Lower lobe of right lung (tissue), 2 donors: ENCODE measurements around the gene STAM. TPM values are rescaled to one million over a fixed set of nuclear protein-coding genes. Genes with fewer than 3 reads are reported as not detected.

ENCODE experiments used
- ATAC-seq, 2 donors: fragments of 200-7000 bp; cut with Tn5 transposase; one replicate each; pipeline ENCODE4 v1.9.1; 2020 to 2022; ENCODE audit warnings: mild to moderate bottlenecking in 2 of 2, moderate library complexity in 2 of 2
- DNase-seq: peaks from one replicate; pipeline ENCODE4 v3.0.0-alpha.2; 2020
- H3K27ac ChIP-seq: fragments of 200-600 bp; one replicate; pipeline ENCODE4 v1.8.0; 2022
- H3K27me3 ChIP-seq: fragments of 200-600 bp; one replicate; pipeline ENCODE4 v1.8.0; 2022; ENCODE audit warnings: low read depth
- H3K36me3 ChIP-seq: fragments of 200-600 bp; one replicate; pipeline ENCODE4 v1.8.0; 2022; ENCODE audit warnings: mild to moderate bottlenecking
- H3K4me1 ChIP-seq: fragments of 200-600 bp; one replicate; pipeline ENCODE4 v1.8.0; 2022
- H3K4me3 ChIP-seq: fragments of 200-600 bp; one replicate; pipeline ENCODE4 v1.8.0; 2022; ENCODE audit warnings: mild to moderate bottlenecking
- H3K9me3 ChIP-seq: fragments of 200-600 bp; one replicate; pipeline ENCODE4 v1.8.0; 2022
- intact Hi-C: fragments of 100-400 bp; cut with DNase I; formaldehyde crosslinking; loops from one replicate; pipeline ENCODE4 v1.11.0; 2022
- total RNA-seq: library from RNA; stranded (reverse); fragmentation: NEBNext Ultra II Directional; extraction: Animal tissue kit (Norgen Biotek cat#: 25700); gene quantifications from one replicate; pipeline ENCODE4 v1.2.1, GENCODE V29; 2021
- TF ChIP-seq, protein P1 (sequence below): fragments of 200-600 bp; IDR thresholded peaks from one replicate; pipeline ENCODE4 v1.8.0; 2022; ENCODE audit warnings: antibody characterized with exemption, mild to moderate bottlenecking
- donor health status: DM: no; HTN: yes; CAD: no; lungs with severe emphysema.

The STAM gene
- total RNA-seq, 1 donor from 2014 or later = 30.3 TPM

DNA sequence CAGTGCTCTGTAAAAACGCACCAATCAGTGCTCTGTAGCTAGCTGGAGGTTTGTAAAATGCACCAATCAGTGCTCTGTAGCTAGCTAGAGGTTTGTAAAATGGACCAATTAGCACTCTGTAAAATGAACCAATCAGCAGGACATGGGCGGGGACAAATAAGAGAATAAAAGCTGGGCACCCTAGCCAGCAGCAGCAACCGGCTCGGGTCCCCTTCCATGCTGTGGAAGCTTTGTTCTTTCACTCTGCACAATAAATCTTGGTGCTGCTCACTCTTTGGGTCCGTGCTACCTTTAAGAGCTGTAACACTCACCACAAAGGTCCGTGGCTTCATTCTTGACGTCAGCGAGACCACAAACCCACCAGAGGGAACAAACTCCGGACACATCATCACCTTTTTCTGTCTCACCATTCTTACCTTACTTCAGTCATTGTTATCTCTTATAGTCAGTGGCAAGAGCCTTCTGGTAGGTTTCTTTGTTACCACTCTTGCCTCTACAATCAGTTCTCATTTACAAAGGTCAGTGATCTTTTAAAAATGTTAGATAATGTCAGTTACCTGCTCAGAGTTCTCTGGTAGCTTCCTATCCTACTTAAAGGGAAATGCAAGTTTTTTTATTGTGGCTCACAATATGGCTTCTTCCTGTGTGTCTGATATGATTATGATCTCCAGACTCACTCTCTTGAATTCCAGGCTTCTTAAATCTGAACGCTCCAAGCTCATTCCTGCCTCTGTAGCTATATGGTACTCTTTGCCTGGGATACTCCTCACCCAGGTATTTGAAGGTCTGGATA lies 4.5 kb downstream of the STAM start:
- Histone ChIP-seq H3K27me3 (no peaks in the 10 kb centered on the region), H3K27ac (peak overlapping the region; percentile 98), H3K36me3 (no peaks in the 10 kb centered on the region), H3K4me3 (no peak overlapping the region), H3K4me1 (peaks cover 64% of the 10 kb centered on the region), H3K9me3 (no peaks in the 10 kb centered on the region)
- ATAC-seq (no peak), DNase-seq (no peak)
- TF ChIP-seq, protein P1, sequence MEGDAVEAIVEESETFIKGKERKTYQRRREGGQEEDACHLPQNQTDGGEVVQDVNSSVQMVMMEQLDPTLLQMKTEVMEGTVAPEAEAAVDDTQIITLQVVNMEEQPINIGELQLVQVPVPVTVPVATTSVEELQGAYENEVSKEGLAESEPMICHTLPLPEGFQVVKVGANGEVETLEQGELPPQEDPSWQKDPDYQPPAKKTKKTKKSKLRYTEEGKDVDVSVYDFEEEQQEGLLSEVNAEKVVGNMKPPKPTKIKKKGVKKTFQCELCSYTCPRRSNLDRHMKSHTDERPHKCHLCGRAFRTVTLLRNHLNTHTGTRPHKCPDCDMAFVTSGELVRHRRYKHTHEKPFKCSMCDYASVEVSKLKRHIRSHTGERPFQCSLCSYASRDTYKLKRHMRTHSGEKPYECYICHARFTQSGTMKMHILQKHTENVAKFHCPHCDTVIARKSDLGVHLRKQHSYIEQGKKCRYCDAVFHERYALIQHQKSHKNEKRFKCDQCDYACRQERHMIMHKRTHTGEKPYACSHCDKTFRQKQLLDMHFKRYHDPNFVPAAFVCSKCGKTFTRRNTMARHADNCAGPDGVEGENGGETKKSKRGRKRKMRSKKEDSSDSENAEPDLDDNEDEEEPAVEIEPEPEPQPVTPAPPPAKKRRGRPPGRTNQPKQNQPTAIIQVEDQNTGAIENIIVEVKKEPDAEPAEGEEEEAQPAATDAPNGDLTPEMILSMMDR = no peak
- intact Hi-C loops = no loop called here

DNA sequence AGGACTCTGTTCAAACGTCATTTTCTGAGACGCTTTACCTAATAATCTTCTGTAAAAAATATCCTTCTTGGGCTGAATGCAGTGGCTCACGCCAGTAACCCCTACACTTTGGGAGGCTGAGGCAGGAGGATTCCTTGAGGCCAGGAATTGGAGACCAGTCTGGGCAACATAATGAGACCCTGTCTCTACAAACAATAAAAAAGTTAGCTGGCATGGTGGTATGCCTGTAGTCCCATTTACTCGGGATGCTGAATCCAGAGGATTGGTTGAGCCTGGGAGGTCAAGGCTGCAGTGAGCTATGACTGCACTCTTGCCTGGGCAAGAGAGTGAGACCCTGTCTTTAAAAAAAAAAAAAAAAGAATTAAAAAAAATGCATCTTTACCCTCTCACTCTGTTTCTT lies 5.1 kb downstream of the STAM start:
- no peak for DNase-seq
- intact Hi-C loops = no loop called here
- Histone ChIP-seq H3K27ac (no peak overlapping the region), H3K4me3 (no peak overlapping the region), H3K36me3 (no peaks in the 10 kb centered on the region), H3K4me1 (peaks cover 64% of the 10 kb centered on the region), H3K9me3 (no peaks in the 10 kb centered on the region), H3K27me3 (no peaks in the 10 kb centered on the region)
- TF ChIP-seq, protein P1 = no peak
- no peak for ATAC-seq

- Histone ChIP-seq H3K27me3 (no peaks in the 10 kb centered on the region), H3K4me1 (peaks cover 66% of the 10 kb centered on the region), H3K4me3 (no peak overlapping the region), H3K36me3 (no peaks in the 10 kb centered on the region), H3K27ac (no peak overlapping the region), H3K9me3 (no peaks in the 10 kb centered on the region)
- TF ChIP-seq, protein P1 = no peak
- DNase-seq (no peak), ATAC-seq (no peak)
- intact Hi-C loops = no loop called here
Measured at GRCh38 chr10:17649836-17650235, 5.9 kb downstream of the STAM start.

GRCh38 chr10:17650416-17650815 lies 6.5 kb downstream of the STAM start:
- TF ChIP-seq, protein P1 = no peak
- no peak overlapping the region for H3K27ac ChIP-seq
- H3K27me3 ChIP-seq = no peaks in the 10 kb centered on the region
- ATAC-seq (no peak), DNase-seq (no peak)
- no peaks in the 10 kb centered on the region for H3K36me3 ChIP-seq
- intact Hi-C loops = no loop called here
- no peaks in the 10 kb centered on the region for H3K9me3 ChIP-seq
- peaks cover 66% of the 10 kb centered on the region for H3K4me1 ChIP-seq
- H3K4me3 ChIP-seq = no peak overlapping the region

DNA sequence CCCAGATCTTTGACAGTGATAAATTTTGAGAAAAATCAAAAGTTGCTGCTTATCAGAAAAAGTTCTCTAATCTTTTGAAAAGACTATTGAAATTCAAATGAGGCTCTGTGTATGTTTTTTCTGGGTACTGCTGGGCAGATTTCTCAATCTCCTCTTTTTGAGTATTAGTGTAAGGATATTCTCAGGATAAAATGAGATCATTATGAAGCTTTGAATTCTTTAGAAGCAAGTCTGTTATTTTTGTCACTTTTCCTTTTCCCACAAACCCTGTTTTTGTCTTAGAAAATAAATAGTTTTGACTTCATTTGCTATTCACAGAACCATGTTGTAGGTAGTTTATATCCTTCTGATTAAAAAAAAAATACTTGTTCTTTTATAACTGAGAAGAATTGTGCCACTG lies 7.9 kb downstream of the STAM start:
- Histone ChIP-seq H3K27me3 (no peaks in the 10 kb centered on the region), H3K27ac (no peak overlapping the region), H3K4me1 (peaks cover 52% of the 10 kb centered on the region), H3K4me3 (no peak overlapping the region), H3K9me3 (no peaks in the 10 kb centered on the region), H3K36me3 (no peaks in the 10 kb centered on the region)
- TF ChIP-seq, protein P1 = no peak
- no peak for ATAC-seq
- intact Hi-C loops = no loop called here
- DNase-seq = no peak
